NK-92 treated with Interleukin-12 subunit alpha and Interleukin-12 subunit beta, amount 100 ng/mL, for 24 hours (cell line): ENCODE results near the gene RBKS.
"Not testable (repeated sequence)": the region's sequence is repeated elsewhere in the genome, so short reads cannot be mapped to it uniquely, and the experiment has no call there.

Experiments used
- DNase-seq: peaks from one replicate; lab custom pipeline; 2025; lab: John Stamatoyannopoulos, UW

RBKS gene

DNA sequence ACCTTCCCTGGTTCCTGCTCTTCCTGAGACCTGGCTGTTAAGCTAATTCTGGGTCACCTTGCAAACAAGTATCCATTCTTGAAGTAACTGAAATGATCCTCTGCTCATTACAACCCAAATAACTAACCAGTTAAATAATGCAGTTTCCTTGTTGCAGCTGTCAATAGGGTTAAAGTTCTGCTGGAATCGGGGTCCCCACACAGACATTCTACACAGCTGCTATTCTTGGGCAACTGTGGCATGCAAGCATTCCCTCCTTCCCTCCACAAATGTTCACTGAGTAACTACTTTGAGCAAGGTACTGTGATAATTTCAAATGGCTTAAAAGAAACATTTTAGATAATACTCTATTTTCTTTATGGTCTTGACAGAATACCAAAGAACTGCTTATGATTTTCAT lies 17.1 kb downstream of the RBKS start:
- DNase-seq: no peak

DNA sequence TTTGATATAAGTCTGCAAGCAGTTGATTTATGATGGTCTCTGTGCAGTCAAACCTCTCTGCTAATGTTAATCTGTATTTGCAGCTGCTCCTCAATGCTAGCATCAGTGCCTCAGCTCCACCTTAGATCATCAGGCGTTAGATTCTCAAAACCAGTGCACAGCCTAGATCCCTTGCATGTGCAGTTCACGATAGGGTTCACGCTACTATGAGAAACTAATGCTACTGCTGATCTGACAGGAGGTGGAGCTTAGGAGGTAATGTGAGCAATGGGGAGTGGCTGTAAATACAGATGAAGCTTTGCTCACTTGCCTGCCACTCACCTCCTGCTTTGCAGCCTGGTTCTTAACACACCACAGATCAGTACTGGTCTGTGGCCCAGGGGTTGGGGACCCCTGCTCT lies 18.4 kb downstream of the RBKS start:
- DNase-seq: no peak

DNA sequence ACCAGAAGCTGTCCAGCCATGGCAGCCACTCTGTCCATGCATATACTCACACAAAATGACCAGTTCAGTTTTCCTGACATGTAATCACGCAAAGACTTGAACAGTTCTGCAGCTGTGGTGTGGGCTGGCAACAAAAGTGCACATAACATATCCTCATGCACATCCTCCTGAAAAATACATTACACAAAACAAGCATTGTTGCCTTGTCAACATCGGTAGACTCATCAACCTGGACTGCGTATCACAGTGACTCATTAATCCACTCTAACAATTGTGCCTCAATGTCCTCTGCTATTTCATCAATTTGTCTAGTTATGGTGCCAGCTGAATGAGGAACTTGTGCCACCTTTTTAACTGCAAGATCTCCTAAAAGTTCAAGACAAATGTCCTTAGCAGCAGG lies 19.5 kb downstream of the RBKS start:
- no peak for DNase-seq

DNA sequence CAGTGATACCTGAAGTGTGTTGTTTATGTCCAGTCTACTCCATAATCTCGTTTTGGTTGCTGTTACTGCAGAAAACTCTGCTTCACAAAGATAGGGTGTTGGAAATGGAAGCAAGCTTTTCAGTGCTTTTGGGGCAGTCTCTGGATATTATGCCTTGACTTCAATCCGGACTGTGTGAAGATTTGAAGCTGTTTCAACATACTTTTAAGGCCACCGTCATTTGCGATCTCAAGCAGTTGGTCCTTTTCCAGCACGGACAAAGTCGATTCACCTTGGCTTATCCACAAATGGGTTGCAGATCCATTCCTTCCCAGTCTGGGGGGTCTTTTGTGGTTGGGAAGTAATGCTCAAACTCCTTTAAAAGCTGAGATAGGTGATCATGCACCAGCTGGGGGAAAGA lies 20.4 kb downstream of the RBKS start:
- no peak for DNase-seq

DNA sequence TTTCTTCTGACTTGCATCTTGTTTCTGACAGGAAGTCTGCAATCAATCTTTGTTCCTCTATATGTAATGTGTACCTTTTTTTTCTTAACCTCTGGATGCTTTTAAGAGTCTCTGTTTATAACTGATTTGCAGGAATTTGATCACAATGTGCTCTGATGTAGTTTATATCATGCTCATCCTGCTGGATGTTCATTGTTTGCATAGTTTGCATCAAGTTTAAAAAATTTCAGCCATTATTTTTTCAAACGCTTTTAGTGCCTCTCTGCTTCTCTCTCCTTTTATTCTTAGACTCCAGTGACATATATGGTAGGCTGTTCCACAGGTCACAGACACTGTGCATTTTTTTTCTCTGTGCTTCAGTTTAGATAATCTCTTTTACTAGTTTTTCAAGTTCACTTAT lies 23.9 kb downstream of the RBKS start:
- DNase-seq: no peak

DNA sequence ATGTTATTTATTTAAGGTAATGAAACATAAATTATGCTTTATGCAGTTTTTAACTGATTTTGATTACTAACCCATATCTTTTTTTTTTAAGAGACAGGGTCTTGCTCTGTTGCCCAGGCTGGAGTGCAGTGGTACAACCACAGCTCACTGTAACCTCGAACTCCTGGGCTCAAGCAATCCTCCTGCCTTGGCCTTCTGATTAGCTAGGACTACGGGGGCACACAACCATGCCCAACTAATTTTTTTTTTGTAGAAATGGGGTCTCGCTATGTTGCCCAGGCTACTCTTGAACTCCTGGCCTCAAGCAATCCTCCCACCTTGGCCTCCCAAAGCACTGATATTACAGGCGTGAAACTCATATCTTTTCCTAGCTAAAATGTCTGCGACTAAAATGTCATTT lies 26.2 kb downstream of the RBKS start:
- not testable (repeated sequence) for DNase-seq

DNA sequence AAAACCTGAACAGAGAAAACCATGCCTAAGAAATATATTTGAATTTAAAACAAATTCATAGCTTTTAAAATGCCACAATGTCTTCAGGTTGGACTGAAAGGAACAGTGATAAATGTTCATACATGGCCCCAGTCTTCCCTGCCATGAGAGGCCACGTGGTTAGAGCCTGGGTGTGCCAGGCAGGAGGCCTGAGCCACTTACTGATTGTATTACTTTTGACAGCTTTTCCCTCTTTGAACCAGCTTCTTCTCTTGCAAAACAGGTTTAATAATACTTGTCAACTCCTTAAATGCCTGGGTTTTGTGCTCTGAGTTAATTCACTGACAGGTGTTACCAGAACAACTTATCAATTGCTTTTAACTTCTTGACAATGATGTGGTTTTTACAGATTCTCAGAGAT lies 27.0 kb downstream of the RBKS start:
- no peak for DNase-seq

DNA sequence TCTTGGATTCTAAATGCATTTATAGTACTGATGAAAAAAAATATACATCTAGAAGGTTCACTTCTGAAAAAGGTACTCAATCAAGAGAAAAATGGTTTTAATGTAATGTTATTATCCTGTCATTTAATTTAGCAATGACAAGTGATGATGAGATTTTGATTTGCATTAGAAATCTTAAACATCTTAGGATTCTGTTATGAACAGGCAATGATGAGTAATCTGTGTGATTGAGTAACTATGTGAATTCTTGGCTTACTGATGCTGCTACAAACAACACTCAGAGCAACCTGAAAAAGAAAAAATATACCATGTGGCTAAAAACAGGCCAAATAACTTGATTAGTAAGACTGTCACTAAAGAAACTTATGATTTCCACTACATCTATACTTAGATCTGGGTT lies 30.1 kb downstream of the RBKS start:
- no peak for DNase-seq

DNA sequence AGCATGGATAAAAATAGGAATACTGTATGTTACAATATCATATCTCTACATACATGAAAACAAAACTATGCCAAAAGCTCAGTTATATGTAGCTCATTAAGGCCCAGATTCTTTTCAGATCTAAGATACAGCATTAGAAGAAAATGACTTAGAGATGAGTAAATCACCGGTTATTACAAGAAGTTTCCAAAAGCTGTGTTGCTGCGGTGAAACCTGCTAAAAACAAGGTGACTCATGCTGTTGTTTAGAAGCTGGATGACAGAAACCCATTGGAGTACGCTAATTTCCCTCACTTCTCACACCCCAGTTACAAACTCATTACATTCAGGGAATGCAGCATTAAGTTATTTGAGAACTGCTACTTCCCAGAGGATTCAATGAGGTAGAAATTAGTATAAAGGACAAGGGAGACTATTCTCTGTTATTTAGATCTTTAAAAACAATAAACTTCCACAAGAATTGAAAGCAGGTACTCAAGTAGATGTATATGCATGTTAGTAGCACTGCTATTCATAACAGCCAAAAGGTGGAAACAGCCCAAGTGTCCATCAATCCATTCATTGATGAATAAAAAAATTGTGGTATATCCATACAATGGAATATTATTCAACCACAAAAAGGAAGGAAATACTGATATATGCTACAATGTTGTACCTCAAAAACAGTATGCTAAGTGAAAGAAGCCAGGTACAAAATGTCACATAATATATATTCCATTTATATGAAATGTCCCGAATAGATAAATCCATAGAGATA lies 32.6 kb downstream of the RBKS start:
- peak; percentile 26 for DNase-seq

DNA sequence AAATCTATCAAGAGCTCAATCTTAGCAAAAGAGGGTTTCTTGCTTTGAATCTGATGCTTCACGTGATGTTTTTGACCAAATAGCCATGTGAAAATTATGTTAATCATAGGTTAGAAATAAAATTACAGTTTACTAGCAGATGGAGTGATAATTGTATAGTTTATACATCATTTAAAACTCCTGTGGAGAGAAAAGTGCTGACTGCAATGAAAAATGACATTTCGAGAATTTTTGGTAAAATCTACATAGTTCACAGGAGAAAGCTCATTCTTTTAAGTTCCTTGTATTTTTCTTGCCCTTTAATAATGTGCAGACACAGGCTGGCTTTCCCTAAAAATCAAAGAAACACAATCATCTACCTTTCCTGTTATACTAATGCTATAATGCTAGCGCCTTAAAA lies 33.2 kb downstream of the RBKS start:
- no peak for DNase-seq

DNA sequence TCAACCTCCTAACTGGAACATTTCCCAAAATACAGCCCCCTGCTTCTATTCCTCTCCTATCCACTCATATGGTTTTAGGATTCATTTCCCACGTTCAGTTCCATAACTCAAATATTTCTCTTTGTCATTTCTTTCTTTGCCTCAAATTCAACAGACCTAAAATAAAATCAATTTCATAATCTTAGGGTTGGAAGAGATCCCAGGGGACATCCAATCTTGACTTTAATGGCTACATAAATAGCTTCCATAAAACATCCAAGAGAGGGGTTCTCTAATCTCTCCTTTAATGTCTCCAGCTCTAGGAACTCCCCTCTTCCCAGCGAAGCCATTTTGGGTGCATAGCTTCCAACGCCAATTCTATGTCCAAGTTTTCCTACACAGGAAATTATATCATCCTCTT lies 33.8 kb downstream of the RBKS start:
- no peak for DNase-seq

DNA sequence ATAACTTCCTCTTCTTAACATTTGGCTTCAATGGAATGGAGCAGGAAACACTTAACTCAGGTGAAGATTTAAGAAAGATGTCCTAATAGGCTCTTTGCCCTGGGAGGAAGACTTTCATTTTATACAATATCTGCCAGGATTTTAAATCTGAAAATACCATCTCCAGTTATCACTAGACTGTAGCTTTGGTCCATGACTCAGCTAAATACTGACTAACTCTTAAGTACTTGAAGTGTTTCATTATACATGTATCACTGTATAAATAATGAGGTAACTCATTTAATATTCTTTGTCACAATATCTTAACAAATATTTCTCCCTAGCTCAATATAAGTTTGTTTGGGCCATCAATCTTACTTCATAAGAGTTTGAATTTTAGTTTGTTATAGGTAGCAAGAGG lies 34.7 kb downstream of the RBKS start:
- DNase-seq: no peak

DNA sequence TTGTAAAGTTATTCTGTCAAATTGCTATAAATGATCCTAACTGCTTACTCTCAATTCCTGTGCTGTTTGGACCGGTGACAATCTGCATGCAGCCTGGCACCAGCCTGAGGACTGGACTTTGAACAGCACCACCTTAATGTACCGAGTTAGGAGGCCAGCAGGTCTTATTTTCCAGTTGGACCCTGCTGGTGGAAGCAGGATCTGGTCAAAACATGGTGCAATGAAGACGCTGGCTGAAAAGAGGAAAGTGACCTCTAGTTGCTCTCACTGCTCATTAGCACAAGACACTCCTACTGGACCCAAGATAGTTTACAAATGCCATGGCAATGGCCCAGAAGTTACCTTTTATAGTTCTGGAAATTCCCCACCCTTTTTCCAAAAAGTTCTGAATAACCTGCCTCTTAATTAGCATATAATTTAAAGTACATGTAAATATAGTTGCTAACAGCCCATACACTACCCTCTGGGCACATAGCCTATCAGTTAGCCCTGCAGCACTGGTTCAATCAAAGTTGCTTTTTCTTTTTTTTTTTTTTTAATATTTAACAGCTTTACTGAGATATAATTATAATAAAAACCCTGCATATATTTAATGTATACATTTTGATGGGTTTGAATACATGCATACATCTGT lies 35.8 kb downstream of the RBKS start:
- no peak for DNase-seq

DNA sequence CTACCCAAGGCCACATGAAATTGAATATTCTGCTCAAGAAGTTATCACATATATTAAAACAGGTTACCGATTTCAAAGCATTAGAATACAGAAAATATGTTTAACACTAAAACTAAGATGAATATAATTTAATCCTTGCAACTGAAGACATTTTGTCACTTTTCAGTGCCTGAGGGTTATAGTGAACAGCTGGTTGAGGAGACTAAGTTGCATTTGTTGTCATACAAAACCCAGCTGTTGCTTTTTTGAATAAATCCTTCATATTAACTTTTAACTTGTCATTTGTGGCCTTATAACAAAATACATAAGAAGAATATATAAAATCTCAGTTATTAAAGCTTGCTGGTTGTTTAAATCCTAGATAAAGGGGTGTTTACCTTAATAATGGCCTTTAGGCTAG lies 37.5 kb downstream of the RBKS start:
- DNase-seq: no peak

DNA sequence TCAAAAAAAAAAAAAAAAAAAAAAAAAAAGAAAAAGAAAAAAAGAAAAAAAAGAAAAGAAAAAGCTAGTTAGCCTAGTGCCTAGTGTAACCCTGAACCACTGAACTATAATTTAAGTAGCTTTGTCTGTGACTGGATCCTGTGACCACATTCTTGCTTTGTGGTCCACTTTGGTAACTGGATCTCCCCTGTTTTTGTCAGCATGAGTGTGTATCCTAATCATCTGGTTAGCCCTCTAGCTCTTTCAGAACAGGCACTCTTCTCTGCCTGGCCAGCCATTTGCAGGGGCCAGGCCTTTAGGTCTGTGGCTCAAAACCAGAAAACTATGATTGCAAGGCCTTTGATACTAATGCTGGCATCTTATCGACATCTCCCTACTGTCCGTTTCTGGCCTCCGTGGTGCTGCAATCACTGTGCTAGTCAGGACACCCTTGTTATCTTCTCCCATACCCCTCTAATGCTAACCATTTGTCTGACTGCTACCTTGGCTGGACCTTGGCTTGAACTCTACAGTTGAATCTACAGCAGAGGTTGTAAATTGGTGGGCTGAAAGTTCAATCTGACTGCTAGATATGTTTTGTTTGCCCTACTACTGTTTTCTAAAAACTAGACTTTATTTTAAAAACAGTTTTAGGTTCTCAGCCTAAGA lies 40.5 kb downstream of the RBKS start:
- no peak for DNase-seq

DNA sequence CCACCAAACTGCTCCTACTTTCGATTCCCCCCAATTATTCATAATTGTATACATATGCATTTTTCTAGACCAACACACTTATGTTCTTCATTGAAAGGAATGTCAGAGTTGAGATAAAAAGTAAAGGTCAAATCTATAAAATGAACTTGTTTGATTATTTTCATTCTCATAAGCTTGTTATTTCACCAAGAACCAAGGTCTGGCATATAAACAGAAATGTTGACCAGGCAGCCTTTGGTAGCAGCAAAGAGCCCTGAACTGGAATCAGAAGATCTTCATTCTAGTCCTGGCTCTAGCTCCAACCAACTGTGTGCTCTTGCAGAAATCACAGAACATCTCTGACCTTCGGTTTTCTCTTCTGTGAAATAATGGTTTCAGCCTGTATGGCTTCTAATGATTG lies 42.9 kb downstream of the RBKS start:
- no peak for DNase-seq

DNA sequence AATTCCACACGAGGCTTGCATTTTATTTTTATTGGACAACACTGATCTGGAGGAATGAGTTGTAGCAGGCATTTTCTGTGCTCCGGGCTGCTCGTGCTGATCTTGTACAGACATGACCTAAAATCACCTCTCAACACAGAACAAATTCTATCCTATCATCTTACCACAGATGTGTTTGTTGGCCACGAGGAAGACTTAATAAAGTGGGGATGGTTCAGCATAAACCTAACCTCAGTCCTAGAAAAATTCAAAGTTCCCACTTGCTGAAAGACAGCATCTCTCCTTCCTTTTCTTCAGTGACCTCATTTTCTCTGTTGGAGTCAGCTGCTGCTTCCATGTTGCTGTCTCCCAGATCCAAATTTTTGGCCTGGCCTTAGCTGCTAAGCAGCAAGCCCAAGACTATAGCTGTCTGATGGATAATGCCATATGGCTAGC lies 45.3 kb downstream of the RBKS start:
- no peak for DNase-seq

DNA sequence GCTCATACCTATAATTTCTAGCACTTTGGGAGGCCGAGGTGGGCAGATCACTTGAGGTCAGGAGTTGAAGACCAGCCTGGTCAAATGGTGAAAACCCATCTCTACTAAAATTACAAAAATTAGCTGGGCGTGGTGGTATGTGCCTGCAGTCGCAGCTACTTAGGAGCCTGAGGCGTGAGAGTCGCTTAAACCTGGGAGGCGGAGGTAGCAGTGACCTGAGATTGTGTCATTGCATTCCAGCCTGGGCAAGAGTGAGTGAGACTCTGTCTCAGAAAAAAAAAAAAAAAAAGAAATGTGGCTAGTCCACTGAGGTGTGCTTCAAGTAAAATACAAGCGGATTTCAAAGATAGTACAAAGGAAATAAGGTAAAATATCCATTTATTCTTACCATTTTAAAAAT lies 46.2 kb downstream of the RBKS start:
- no peak for DNase-seq

DNA sequence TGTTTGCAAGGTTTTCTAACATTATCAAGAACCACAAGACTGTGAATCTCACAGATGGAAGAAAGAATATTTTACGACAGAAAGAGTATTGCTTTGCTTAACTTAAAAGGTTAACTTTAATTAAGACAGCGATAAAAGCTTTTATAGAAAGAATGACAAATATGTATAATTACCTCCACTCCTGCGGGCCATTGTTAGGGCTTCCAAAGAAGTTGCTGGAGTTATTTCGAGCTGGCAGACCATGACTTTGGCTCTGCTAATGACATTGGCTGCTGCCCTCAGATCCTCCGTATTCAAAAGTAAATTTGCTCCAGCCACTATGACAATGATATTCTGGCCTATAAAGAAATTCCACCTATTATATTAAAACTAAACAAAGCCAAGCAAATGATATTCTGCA lies 47.3 kb downstream of the RBKS start:
- DNase-seq: no peak

DNA sequence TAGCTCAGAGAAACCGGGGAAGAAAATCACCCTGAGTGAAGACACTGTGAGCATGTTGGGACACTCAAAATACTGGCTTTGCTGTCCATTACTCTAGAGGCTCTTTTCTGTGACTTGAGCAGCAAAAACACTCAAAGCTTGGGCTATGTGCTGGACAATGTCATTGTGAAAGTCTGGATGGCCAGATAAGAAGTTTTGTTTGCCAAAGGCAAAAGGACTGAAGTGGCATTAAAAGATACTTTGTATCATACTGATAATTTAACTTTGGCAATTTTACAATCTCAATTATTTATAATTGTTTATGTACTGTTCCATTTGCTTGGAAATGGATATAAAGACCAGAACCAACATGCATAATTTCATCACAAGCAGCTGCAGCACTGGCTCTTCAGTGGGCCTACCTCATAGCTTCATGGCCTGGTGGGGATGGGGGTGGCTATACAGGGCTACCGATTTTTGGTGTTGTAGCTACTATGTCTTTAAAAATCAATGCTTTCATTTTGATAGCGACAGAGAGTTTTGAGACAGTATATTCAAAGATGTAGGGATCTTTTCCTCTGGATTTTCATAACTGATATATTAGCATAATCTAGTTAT lies 51.1 kb downstream of the RBKS start:
- DNase-seq: no peak

DNA sequence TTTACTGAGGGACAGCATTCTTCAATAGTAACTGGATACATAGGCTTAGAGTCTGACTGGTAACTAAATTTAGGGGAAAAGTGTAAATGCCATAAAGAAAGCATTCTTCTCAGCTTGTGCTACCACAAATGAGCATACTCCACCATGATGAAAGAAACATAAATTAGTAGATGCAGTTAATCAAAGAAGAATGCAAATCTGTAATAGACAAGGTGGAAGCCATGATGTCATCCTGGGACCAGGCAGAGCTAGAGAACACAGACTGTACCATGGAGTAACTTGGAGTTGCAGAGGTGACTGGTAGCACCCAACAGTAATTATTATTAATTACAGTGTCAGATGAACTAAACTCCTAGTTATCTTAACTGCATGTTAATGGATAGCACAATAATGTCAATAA lies 51.7 kb downstream of the RBKS start:
- DNase-seq: no peak

DNA sequence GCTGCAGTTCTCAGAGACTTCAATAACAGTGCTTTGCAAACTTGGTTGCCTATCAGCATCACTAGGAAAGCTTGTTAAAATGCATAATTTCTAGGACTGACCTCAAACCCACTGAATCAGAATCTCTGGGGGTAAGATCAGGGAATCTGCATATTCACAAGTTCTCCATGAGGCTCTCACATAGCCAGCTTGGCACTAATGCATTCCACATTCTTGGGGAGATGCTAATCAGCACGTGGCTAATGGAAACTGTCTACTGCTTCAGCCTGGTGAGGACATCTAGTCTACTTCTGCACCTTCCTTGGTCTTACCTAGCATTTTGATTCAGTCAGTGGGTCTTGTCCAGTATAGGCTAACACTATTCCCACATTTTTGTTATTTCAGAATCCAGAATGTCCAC lies 56.3 kb downstream of the RBKS start:
- no peak for DNase-seq

DNA sequence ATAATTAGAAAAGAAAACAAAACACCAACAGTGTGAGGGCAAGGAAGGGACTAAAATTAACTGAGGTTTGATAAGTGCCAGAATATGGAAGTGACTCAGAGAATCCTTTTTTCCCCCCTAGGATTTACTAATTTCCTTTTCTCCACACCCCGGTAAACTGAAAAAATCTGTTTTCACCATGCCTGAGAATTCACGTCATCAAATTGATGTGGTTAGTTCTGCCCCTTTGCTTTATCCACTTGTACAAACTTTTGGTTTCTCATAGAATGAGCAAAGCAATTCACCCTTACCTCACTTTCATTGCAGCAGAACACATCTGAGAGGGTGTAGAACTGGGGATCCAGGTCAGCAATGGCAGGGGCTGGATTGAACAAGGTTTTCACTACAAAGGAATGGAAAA lies 57.8 kb downstream of the RBKS start:
- no peak for DNase-seq
